AG04450 (cell line): ENCODE measurements around the gene HRCT1. TPM values are rescaled to one million over a fixed set of nuclear protein-coding genes. Genes with fewer than 3 reads are reported as not detected.

Experiments used
- CTCF ChIA-PET: fragments of 300-600, 350-600 bp; formaldehyde crosslinking; extraction: SDS; loops from one replicate; lab custom pipeline; 2022; ENCODE audit warnings: antibody characterized with exemption, inconsistent platforms; lab: Charles Lee
- POLR2A ChIA-PET: fragments of 350-600 bp; formaldehyde crosslinking; extraction: SDS; loops from one replicate; lab custom pipeline; 2021; ENCODE audit warnings: antibody characterized with exemption, inconsistent platforms; lab: Yijun Ruan, JAX
- DNase-seq: peaks from one replicate; pipeline ENCODE4 v3.0.0-alpha.2; 2011; ENCODE audit warnings: low read depth, low spot score
- H3K27ac ChIP-seq: one replicate; pipeline ENCODE4 v1.5.1; 2012; ENCODE audit warnings: low read depth, low read length, control low read depth
- H3K27me3 ChIP-seq: one replicate; pipeline ENCODE4 v1.6.0; 2012; ENCODE audit warnings: low read length; ENCODE audit not compliant: control insufficient read depth, insufficient read depth
- H3K4me3 ChIP-seq: 2 replicates; pipeline ENCODE4 v1.5.1; 2011; ENCODE audit warnings: mild to moderate bottlenecking, low read depth, low read length, control low read depth
- H3K9me3 ChIP-seq: 2 replicates; pipeline ENCODE4 v1.5.1; 2012; ENCODE audit warnings: low read length; ENCODE audit not compliant: control insufficient read depth, insufficient read depth
- polyA plus RNA-seq: library from polyadenylated mRNA; depleted of rRNA; stranded (reverse); fragments of >200 nt; gene quantifications from 2 replicates; pipeline ENCODE4 v1.2.3, GENCODE V29; 2011
- TF ChIP-seq, protein P1 (sequence below): IDR thresholded peaks from 2 replicates; pipeline ENCODE4 v1.5.1; 2011; ENCODE audit warnings: low read depth, low read length, control low read depth, inconsistent platforms

Gene HRCT1
- polyA plus RNA-seq, 1 experiment: 2.7 TPM

DNA sequence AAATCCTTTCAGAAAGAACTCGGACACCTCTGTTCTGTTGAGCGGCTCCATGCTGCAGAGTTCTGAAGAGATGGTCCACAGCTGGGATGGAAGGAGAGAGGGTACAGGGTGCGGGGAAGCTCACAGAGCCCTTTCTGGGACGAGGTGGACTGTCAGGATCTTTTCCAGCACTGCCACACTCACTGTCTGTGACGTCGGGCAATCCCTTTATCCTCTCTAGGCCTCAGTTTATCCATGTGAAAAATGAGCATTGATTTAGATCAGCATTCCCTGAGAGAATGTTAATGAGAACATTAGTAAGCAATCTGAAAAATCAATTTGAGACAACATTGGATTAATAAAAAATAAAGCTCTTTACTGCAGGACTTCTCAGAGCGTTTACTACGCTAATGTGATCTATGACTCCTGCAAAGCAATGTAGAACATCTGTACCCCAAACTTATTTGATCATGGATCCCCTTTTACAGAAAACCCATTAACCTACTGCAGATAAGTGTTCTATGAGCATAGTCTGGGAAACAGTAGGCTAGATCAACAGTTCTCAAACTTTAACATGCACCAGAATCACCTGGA is 35.6 kb upstream of the HRCT1 start, which contains the start of gene OR13J1:
Gene OR13J1 (minus strand): TSS at position 51 of the 573 bp plus-strand sequence. CDS start 0 bp downstream, at position 51.
- ChIA-PET POLR2A (no interaction called here), CTCF (interaction anchor here (1.2 kb wide), 1 partner anchor 12 kb away, joined by 3 read pairs; no protein-coding TSS in a partner anchor)
- no peaks in the 10 kb centered on the region; the same call in 1 of the 2 replicates for H3K9me3 ChIP-seq
- H3K27me3 ChIP-seq: peaks cover 3% of the 10 kb centered on the region
- no peak within 1 kb of the TSS for H3K4me3 ChIP-seq
- no peak within 1 kb of the TSS for H3K27ac ChIP-seq
- DNase-seq: no peak
- TF ChIP-seq, protein P1, sequence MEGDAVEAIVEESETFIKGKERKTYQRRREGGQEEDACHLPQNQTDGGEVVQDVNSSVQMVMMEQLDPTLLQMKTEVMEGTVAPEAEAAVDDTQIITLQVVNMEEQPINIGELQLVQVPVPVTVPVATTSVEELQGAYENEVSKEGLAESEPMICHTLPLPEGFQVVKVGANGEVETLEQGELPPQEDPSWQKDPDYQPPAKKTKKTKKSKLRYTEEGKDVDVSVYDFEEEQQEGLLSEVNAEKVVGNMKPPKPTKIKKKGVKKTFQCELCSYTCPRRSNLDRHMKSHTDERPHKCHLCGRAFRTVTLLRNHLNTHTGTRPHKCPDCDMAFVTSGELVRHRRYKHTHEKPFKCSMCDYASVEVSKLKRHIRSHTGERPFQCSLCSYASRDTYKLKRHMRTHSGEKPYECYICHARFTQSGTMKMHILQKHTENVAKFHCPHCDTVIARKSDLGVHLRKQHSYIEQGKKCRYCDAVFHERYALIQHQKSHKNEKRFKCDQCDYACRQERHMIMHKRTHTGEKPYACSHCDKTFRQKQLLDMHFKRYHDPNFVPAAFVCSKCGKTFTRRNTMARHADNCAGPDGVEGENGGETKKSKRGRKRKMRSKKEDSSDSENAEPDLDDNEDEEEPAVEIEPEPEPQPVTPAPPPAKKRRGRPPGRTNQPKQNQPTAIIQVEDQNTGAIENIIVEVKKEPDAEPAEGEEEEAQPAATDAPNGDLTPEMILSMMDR: no peak

- TF ChIP-seq, protein P1: no peak
- Histone ChIP-seq H3K9me3 (no peaks in the 10 kb centered on the region; the same call in 1 of the 2 replicates), H3K27ac (no peak overlapping the region), H3K27me3 (peaks cover 3% of the 10 kb centered on the region), H3K4me3 (no peak overlapping the region)
- ChIA-PET POLR2A (no interaction called here), CTCF (interaction anchor here (0.8 to 1.9 kb wide), 3 partner anchors 11 to 81 kb away, joined by 3 to 15 read pairs (median 3); no protein-coding TSS in a partner anchor)
- no peak for DNase-seq
Measured at GRCh38 chr9:35871545-35871944, 34.5 kb upstream of the HRCT1 start.

DNA sequence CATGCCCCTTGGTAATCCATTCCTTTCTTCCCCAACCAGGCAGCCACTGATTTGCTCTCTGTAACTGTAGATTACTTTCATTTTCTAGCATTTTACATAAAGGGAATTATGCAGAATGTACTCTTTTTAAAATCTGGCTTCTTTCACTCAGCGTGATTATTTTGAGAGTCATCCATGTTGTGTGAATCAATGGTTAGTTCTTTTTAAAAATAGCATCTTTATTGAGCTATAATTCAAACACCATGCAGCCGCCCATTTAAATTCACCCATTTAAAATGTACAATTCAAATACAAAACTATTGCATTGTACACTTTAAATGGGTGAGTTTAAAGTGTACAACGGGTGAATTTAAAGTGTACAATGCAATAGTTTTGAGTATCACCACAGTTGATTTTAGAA is 33.5 kb upstream of the HRCT1 start:
- Histone ChIP-seq H3K9me3 (no peaks in the 10 kb centered on the region; the same call in 1 of the 2 replicates), H3K4me3 (no peak overlapping the region), H3K27me3 (peaks cover 3% of the 10 kb centered on the region), H3K27ac (no peak overlapping the region)
- no peak for DNase-seq
- ChIA-PET POLR2A (no interaction called here), CTCF (interaction anchor here (0.9 to 1.9 kb wide), 3 partner anchors 10 to 82 kb away, joined by 3 to 15 read pairs (median 6); no protein-coding TSS in a partner anchor)
- TF ChIP-seq, protein P1: no peak

- no peak overlapping the region for H3K4me3 ChIP-seq
- ChIA-PET POLR2A (interaction anchor here (0.7 to 1.0 kb wide), 2 partner anchors 92 to 134 kb away, joined by 3 read pairs; no protein-coding TSS in a partner anchor), CTCF (interaction anchor here (0.7 to 3.0 kb wide), 61 partner anchors 9 to 309 kb away, joined by 3 to 108 read pairs (median 5); partner anchors contain the start of genes FAM221B, HINT2, HRCT1 and NPR2)
- TF ChIP-seq, protein P1: peak; percentile 99
- peak; percentile 39 for DNase-seq
- peaks cover 4% of the 10 kb centered on the region for H3K27me3 ChIP-seq
- H3K9me3 ChIP-seq: no peaks in the 10 kb centered on the region
- H3K27ac ChIP-seq: no peak overlapping the region
Measured at GRCh38 chr9:35882263-35882848, 23.6 kb upstream of the HRCT1 start.
